NCI-H82 treated with DMSO at 0.1 percent for 48 hours (cell line): ENCODE results near the gene DOK6.

Experiments
- DNase-seq: peaks from one replicate; lab custom pipeline; 2025; ENCODE audit not compliant: unreplicated experiment; lab: John Stamatoyannopoulos, UW

DOK6 gene

GRCh38 chr18:69537183-69537582 is 136.5 kb downstream of the DOK6 start:
- no peak for DNase-seq

- no peak for DNase-seq
Measured at GRCh38 chr18:69538849-69539248, 138.2 kb downstream of the DOK6 start.

GRCh38 chr18:69539404-69539803 is 138.7 kb downstream of the DOK6 start:
- no peak for DNase-seq

GRCh38 chr18:69556228-69556627 is 155.5 kb downstream of the DOK6 start:
- no peak for DNase-seq

- no peak for DNase-seq
Measured at GRCh38 chr18:69557282-69557681, 156.6 kb downstream of the DOK6 start.

GRCh38 chr18:69558052-69558451 is 157.4 kb downstream of the DOK6 start:
- no peak for DNase-seq

- peak; percentile 51 for DNase-seq
Measured at GRCh38 chr18:69559604-69560003, 158.9 kb downstream of the DOK6 start.

GRCh38 chr18:69564602-69565001 is 163.9 kb downstream of the DOK6 start:
- DNase-seq: no peak

- DNase-seq: no peak
Measured at GRCh38 chr18:69567813-69568488, 167.3 kb downstream of the DOK6 start.

GRCh38 chr18:69569133-69569532 is 168.4 kb downstream of the DOK6 start:
- DNase-seq: no peak

GRCh38 chr18:69574401-69574800 is 173.7 kb downstream of the DOK6 start:
- no peak for DNase-seq

GRCh38 chr18:69580107-69580506 is 179.4 kb downstream of the DOK6 start:
- DNase-seq: no peak

- no peak for DNase-seq
Measured at GRCh38 chr18:69584429-69584828, 183.7 kb downstream of the DOK6 start.

GRCh38 chr18:69585696-69586095 is 185.0 kb downstream of the DOK6 start:
- no peak for DNase-seq

GRCh38 chr18:69586537-69586936 is 185.8 kb downstream of the DOK6 start:
- DNase-seq: no peak

- no peak for DNase-seq
Measured at GRCh38 chr18:69588301-69588700, 187.6 kb downstream of the DOK6 start.

GRCh38 chr18:69590150-69590549 is 189.5 kb downstream of the DOK6 start:
- no peak for DNase-seq

GRCh38 chr18:69596345-69596744 is 195.7 kb downstream of the DOK6 start:
- no peak for DNase-seq

GRCh38 chr18:69597561-69597960 is 196.9 kb downstream of the DOK6 start:
- DNase-seq: no peak

- no peak for DNase-seq
Measured at GRCh38 chr18:69599377-69599776, 198.7 kb downstream of the DOK6 start.

GRCh38 chr18:69612242-69612641 is 211.6 kb downstream of the DOK6 start:
- no peak for DNase-seq

GRCh38 chr18:69616114-69616513 is 215.4 kb downstream of the DOK6 start:
- DNase-seq: no peak

GRCh38 chr18:69617408-69617807 is 216.7 kb downstream of the DOK6 start:
- DNase-seq: no peak
